ENCODE measurements around the gene USB1. TPM values are rescaled to one million over a fixed set of nuclear protein-coding genes. Genes with fewer than 3 reads are reported as not detected.

Gene USB1
- total RNA-seq, 4 donors from 2014 or later, result 20.7 to 43.5 (median 26.8) TPM

DNA sequence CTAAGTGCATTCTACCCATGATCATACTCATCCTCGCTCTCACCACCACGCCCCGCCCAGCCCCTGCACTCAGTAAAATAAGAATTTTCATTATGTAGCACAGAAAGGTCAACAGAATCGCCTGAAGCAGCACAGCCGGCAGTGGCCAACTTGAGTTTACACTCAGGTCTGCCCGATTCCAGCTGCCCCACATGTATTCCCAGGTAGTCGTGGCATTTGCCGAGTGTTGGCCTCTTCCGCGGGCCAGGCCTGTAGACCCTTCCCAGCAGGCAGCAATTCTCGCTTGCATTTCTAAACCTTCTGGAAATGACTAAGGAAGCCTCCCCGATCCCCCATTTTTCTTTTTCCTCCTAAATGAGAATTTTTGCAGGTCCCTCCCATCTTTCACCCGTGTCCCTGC is 30.9 kb upstream of the USB1 start:
- no peak for TF ChIP-seq CTCF (IDR thresholded peaks at IDR 0.05; ENCODE audit: low read depth)

DNA sequence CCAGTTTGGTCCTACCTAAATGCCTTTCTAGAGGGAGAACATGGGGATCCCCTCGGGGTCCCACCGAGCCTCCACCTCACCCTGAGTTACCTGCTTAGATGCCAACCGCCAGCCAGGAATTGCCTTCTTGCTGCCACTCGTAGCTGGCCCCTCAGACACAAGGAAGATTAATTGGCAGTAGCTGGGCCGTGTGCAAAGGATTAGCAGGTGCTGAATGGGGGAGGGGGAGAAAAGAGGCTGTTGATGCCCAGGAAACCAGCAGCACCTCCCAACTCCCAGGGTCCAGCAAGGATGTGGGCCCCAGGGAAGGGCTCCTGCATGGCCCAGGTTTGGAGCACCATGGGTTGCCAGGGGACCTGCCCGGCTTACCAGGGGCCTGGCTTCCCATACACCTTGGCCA is 30.2 kb upstream of the USB1 start, which contains the start of gene CNGB1:
CNGB1 (minus strand) TSS at position 159 of the 400 bp plus-strand sequence. CDS start 3,842 bp downstream, outside the sequence.
- no peak for TF ChIP-seq CTCF (IDR thresholded peaks at IDR 0.05; ENCODE audit: low read depth)

DNA sequence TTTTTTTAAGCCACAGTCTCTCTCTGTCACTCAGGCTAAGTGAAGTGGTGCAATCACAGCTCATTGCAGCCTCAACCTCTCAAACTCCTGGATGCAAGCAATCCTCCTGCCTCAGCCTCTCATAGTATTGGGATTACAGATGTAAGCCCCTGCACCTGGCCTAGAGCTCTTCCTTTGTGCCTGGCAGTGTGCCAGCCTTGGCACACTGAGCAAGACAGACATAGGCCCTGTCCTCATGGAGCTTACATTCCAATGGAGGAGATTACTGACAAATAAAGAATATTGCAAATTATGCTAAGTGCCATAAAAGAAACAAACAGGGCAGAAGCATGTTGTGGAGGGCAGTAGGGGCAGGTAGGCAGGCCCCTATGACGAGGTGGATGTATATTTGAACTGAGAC is 29.4 kb upstream of the USB1 start:
- TF ChIP-seq CTCF (IDR thresholded peaks at IDR 0.05; ENCODE audit: low read depth), result no peak

DNA sequence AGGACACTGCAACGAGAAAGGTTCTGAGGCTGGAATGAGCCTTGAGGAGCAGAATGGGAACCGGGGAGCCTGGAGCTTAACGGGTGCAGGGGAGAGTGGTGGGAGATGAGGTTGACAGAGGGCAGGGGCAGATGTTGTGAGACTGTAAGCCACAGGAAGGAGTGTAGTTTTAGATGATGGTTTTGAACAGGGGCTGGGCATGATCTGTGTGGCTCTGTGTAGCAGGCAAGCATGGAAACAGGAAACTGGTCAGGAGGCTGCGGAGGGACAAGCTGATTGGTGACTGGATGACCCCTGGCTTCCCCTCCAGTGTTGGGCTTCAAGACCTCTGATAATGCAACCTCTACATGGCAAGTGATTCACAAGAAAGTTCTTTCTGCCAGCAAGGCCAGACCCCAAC is 28.9 kb upstream of the USB1 start:
- TF ChIP-seq CTCF (IDR thresholded peaks at IDR 0.05; ENCODE audit: low read depth), result no peak

DNA sequence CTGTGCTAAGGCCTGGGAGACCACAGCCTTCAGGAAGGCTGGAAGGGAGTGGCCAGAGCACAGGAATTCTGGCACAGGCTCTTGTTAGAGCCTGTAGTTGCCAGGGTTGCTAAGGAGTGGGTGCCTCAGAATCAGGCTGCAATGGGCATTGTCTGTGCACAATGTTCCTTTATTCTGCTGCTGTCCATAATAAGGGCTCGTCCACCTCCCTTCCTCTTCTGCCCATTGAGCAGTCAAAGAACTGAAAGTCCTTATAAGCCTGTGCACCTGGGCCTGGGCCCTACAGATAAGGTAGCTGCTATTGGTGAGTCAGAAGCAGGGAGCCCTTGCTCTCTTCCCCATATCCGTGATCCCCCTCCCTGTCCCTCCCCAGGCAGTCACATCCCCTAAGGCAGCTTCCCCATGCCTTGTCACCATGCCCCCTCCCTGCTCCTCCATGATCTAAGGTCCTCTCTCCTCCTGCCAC is 24.8 kb upstream of the USB1 start:
- TF ChIP-seq CTCF (IDR thresholded peaks at IDR 0.05; ENCODE audit: low read depth), result no peak

GRCh38 chr16:57977418-57978069 is 23.7 kb upstream of the USB1 start:
- TF ChIP-seq CTCF (IDR thresholded peaks at IDR 0.05; ENCODE audit: low read depth), result no peak

- TF ChIP-seq CTCF (IDR thresholded peaks at IDR 0.05; ENCODE audit: low read depth), result no peak
Observed at GRCh38 chr16:57979006-57979585, 22.1 kb upstream of the USB1 start.

Data from subcutaneous adipose tissue (tissue), 4 donors.